Fibroblast of lung (primary cell): ENCODE results near the gene IGSF11. TPM values are rescaled to one million over a fixed set of nuclear protein-coding genes. Genes with fewer than 3 reads are reported as not detected.
A peak's percentile ranks its signal among the peaks of the same experiment; 100 is the strongest.

Experiments
- DNase-seq, 2 donors: peaks; one replicate each; pipeline versions ENCODE4 v3.0.0 to v3.0.0-alpha.2; 2010; ENCODE audit warnings: low read depth in 2 of 2
- H2AFZ ChIP-seq: 2 replicates; pipeline ENCODE4 v1.5.1; 2012; ENCODE audit warnings: low read length, control low read depth, inconsistent platforms
- H3K27ac ChIP-seq: 2 replicates; pipeline ENCODE4 v1.5.1; 2011; ENCODE audit warnings: low read length, control low read depth; ENCODE audit not compliant: insufficient read depth
- H3K27me3 ChIP-seq: 2 replicates; pipeline ENCODE4 v1.5.1; 2011; ENCODE audit warnings: mild to moderate bottlenecking, low read length; ENCODE audit not compliant: control insufficient read depth, insufficient read depth
- H3K36me3 ChIP-seq: 2 replicates; pipeline ENCODE4 v1.5.1; 2011; ENCODE audit warnings: low read length; ENCODE audit not compliant: control insufficient read depth, insufficient read depth
- H3K4me1 ChIP-seq: 2 replicates; pipeline ENCODE4 v1.5.1; 2011; ENCODE audit warnings: low read length; ENCODE audit not compliant: control insufficient read depth, insufficient read depth; ENCODE audit errors: extremely low read depth
- H3K4me2 ChIP-seq: 2 replicates; pipeline ENCODE4 v1.5.1; 2011; ENCODE audit warnings: low read length, control low read depth; ENCODE audit not compliant: insufficient read depth; ENCODE audit errors: extremely low read depth
- H3K4me3 ChIP-seq, 4 experiments: fragments of 200-600 bp in 1 of 4; sonication (generic) in 1 of 4; replicated peaks in 1 of 4; 2 replicates each; pipeline ENCODE4 v1.5.1; 2011 to 2016; ENCODE audit warnings: low read length in 4 of 4, low read depth in 3 of 4, mild to moderate bottlenecking in 3 of 4, control low read depth in 2 of 4, inconsistent platforms in 1 of 4, mixed read lengths in 1 of 4; ENCODE audit not compliant: insufficient read depth in 1 of 4; ENCODE audit errors: control extremely low read depth in 1 of 4
- H3K79me2 ChIP-seq: 2 replicates; pipeline ENCODE4 v1.5.1; 2012; ENCODE audit warnings: mild to moderate bottlenecking, low read length, inconsistent platforms; ENCODE audit not compliant: control insufficient read depth, insufficient read depth
- H3K9ac ChIP-seq: 2 replicates; pipeline ENCODE4 v1.5.1; 2011; ENCODE audit warnings: mild to moderate bottlenecking, low read length, control low read depth; ENCODE audit not compliant: insufficient read depth
- H3K9me3 ChIP-seq: 2 replicates; pipeline ENCODE4 v1.5.1; 2012; ENCODE audit warnings: low read depth, low read length; ENCODE audit not compliant: control insufficient read depth, insufficient read depth
- H4K20me1 ChIP-seq: 2 replicates; pipeline ENCODE4 v1.5.1; 2011; ENCODE audit warnings: low read length; ENCODE audit not compliant: control insufficient read depth, insufficient read depth; ENCODE audit errors: extremely low read depth
- CTCF ChIP-seq, 2 donors: IDR thresholded peaks in 1 of 2; conservative IDR thresholded peaks in 1 of 2; 1 replicate in 1 of 2; 2 replicates in 1 of 2; pipeline ENCODE4 v1.5.1; 2011 to 2012; ENCODE audit warnings: low read length in 2 of 2, control low read depth in 1 of 2, inconsistent platforms in 1 of 2, low read depth in 1 of 2, mild to moderate bottlenecking in 1 of 2
- EZH2 ChIP-seq: IDR thresholded peaks from 2 replicates; pipeline ENCODE4 v1.5.1; 2012; ENCODE audit warnings: low read length, control low read depth, mild to moderate bottlenecking; ENCODE audit errors: missing control alignments
- polyA plus RNA-seq, 2 donors: library from polyadenylated mRNA; depleted of rRNA in 1 of 2; stranded (reverse) in 1 of 2; unstranded in 1 of 2; fragments of >200 nt; gene quantifications; 2 replicates each; pipeline ENCODE4 v1.2.1, GENCODE V29; 2011 to 2012; ENCODE audit warnings: missing spikeins in 1 of 2
- total RNA-seq: library from RNA; depleted of rRNA; stranded (reverse); fragments of >200 nt; gene quantifications from 2 replicates; pipeline ENCODE4 v1.2.1, GENCODE V29; 2014

Gene IGSF11
- total and polyA plus RNA-seq, 2 donors (not counting 1 experiment from before 2014, with no cell fraction given): under 0.01 TPM; not detected in 1

- Histone ChIP-seq H2AFZ (no peak overlapping the region), H3K27me3 (no peaks in the 10 kb centered on the region), H3K27ac (no peak overlapping the region), H3K9me3 (no peaks in the 10 kb centered on the region), H3K9ac (no peak overlapping the region), H4K20me1 (no peaks in the 10 kb centered on the region), H3K4me2 (no peak overlapping the region), H3K4me3 (no peak overlapping the region), H3K36me3 (no peaks in the 10 kb centered on the region), H3K79me2 (no peaks in the 10 kb centered on the region), H3K4me1 (no peaks in the 10 kb centered on the region)
- no peak for TF ChIP-seq CTCF (conservative IDR thresholded peaks at IDR 0.05 in 1 of 2, IDR thresholded peaks at IDR 0.05 in 1 of 2; ENCODE audit: low read depth in 1 of 2, low read length in 2 of 2)
- no peak for TF ChIP-seq EZH2
- DNase-seq: no peak
Observed at GRCh38 chr3:118963711-118964110, 70.9 kb downstream of the IGSF11 start.

- H3K27me3 ChIP-seq: no peaks in the 10 kb centered on the region
- no peak overlapping the region for H3K4me2 ChIP-seq
- H3K9me3 ChIP-seq: no peaks in the 10 kb centered on the region
- H3K27ac ChIP-seq: no peak overlapping the region
- no peak overlapping the region for H2AFZ ChIP-seq
- H3K4me1 ChIP-seq: no peaks in the 10 kb centered on the region
- H3K79me2 ChIP-seq: no peaks in the 10 kb centered on the region
- H3K4me3 ChIP-seq: no peak overlapping the region
- no peaks in the 10 kb centered on the region for H3K36me3 ChIP-seq
- DNase-seq: peak in 1 of 2 donors; percentile 5
- no peak for TF ChIP-seq EZH2
- no peaks in the 10 kb centered on the region for H4K20me1 ChIP-seq
- no peak overlapping the region for H3K9ac ChIP-seq
Observed at GRCh38 chr3:118960876-118961450, 73.7 kb downstream of the IGSF11 start.

- H3K4me2 ChIP-seq: no peak overlapping the region
- H3K36me3 ChIP-seq: no peaks in the 10 kb centered on the region
- H2AFZ ChIP-seq: no peak overlapping the region
- TF ChIP-seq EZH2 (no peak), CTCF (conservative IDR thresholded peaks at IDR 0.05 in 1 of 2, IDR thresholded peaks at IDR 0.05 in 1 of 2; ENCODE audit: low read depth in 1 of 2, low read length in 2 of 2) (no peak)
- no peak overlapping the region for H3K27ac ChIP-seq
- H3K4me1 ChIP-seq: no peaks in the 10 kb centered on the region
- no peaks in the 10 kb centered on the region for H3K27me3 ChIP-seq
- no peak overlapping the region for H3K4me3 ChIP-seq
- no peak for DNase-seq
- H3K79me2 ChIP-seq: no peaks in the 10 kb centered on the region
- no peaks in the 10 kb centered on the region for H4K20me1 ChIP-seq
- no peaks in the 10 kb centered on the region for H3K9me3 ChIP-seq
- no peak overlapping the region for H3K9ac ChIP-seq
Observed at GRCh38 chr3:118955914-118956556, 78.6 kb downstream of the IGSF11 start.
